GM15510 (cell line): Measurements from ENCODE around the gene FIBIN.

Experiments used
- POLR2A ChIP-seq: IDR thresholded peaks from 3 replicates; pipeline ENCODE4 v1.6.1; 2011; ENCODE audit warnings: borderline replicate concordance; ENCODE audit not compliant: insufficient read length; ENCODE audit errors: extremely low read depth

The FIBIN gene

GRCh38 chr11:26964339-26964738 is 29.6 kb upstream of the FIBIN start:
- TF ChIP-seq POLR2A, result no peak

DNA sequence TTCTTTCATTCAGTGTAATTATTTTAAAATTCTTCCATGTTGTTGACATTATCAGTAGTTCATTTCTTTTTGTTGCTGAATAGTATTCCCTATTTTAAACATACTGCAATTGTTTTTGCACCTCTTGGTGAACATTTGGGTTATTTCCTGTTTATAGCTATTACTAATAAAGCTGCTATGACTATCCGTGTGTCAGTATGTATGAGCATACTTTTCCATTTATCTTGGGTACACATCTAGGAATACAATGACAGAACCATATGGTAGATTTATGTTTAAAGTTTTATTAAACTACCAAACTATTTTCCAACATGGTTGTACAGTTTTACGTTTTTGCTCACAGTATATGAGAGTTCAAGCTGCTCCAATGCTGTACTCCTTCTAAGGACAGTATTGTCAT is 22.0 kb upstream of the FIBIN start:
- TF ChIP-seq POLR2A, result no peak

DNA sequence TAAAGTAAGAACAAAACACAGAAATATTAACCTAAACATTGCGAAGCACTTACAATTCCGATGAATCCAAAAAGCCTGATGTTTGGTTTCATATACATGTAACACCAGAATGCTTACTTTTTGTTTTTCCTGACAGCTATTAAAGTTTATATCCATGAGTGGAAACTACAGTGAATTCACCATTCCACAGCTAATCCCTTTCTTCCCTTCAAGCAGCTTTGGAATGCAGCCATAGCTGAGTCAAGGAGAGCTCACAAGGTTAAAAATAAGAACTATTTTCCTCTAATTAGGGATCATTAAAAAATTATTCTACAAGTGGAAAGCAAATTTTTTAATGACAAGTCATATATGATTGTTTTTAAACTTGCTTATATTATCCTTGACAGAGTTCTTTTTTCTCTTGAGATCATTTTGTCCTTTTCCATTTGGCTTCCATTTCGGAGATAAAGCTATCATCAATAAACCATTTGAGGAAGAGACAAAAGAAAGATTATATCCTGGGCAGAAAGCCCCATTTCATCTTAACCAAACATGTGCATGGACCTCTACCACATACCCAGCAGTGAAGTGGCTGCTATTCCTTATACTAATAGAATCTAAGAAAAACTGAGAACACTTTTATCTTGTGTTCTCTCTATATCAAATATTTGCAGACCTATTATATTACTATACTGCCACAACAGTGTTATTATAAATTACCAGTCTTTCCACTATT is 19.7 kb upstream of the FIBIN start:
- TF ChIP-seq POLR2A, result no peak

DNA sequence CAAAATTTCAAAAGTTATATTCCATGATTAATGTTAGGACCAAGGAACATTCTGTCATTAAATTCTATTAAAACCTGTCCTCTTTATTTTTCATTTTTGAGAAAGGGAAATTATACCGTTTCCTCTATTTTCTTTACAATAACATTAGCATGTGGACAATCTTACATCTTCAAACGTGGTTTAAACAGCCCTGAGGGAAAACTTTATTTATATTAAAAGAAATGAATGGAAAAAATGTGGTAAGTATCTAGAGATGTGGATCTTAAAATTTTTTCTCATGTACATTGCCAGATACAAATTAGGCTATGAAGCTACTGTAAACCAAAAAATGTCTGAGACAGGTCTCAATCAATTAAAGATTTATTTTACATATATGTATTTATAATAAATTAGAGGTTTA is 18.9 kb upstream of the FIBIN start:
- TF ChIP-seq POLR2A, result no peak

- no peak for TF ChIP-seq POLR2A
Observed at GRCh38 chr11:26976389-26976788, 17.5 kb upstream of the FIBIN start.

- no peak for TF ChIP-seq POLR2A
Observed at GRCh38 chr11:26983645-26984044, 10.3 kb upstream of the FIBIN start.

- no peak for TF ChIP-seq POLR2A
Observed at GRCh38 chr11:26985470-26985869, 8.4 kb upstream of the FIBIN start.

DNA sequence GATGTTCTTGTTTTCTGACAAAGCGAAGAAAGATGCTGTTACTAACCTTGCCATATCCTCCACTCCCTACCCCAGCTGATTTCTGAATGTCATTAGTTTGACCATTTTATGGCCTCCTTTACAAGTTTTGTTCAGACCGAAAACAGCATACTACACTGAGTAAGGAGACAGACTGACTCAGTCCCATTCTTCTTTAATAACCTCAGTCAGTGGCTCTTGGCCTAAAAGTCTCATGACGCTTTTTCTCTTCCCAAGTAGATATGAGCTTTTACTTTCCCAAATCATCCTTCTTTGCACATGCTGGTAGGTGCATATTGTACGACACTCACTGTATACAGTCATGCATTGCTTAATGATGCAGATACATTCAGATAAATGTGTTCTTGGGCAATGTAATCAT is 8.0 kb upstream of the FIBIN start:
- no peak for TF ChIP-seq POLR2A

DNA sequence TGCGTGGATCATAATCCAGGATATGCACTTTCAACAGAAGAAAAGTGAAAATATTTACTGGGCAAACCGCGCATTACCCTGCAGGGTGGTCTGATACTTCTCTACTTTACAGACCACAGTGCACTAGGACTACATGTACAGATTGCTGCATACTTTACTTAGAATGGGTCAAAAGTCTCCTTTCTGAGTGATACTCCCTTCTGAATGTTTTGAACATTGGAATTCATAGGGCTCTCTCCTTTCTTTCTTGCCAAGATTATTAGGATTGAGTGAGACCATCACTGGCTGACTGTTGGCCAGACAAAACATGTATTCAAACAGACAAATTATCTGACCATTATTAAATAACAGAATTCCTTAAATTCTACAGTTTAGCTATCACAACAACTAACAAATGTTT is 6.6 kb upstream of the FIBIN start:
- no peak for TF ChIP-seq POLR2A

- no peak for TF ChIP-seq POLR2A
Observed at GRCh38 chr11:26987731-26988130, 6.2 kb upstream of the FIBIN start.

GRCh38 chr11:26992031-26992541 is 1.8 kb upstream of the FIBIN start:
- TF ChIP-seq POLR2A, result no peak

DNA sequence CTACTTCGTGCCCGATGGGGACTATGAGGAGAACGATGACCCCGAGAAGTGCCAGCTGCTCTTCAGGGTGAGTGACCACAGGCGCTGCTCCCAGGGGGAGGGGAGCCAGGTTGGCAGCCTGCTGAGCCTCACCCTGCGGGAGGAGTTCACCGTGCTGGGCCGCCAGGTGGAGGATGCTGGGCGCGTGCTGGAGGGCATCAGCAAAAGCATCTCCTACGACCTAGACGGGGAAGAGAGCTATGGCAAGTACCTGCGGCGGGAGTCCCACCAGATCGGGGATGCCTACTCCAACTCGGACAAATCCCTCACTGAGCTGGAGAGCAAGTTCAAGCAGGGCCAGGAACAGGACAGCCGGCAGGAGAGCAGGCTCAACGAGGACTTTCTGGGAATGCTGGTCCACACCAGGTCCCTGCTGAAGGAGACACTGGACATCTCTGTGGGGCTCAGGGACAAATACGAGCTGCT is 751 bp downstream of the FIBIN start:
- no peak for TF ChIP-seq POLR2A

- TF ChIP-seq POLR2A, result no peak
Observed at GRCh38 chr11:26995701-26996460, 2.0 kb downstream of the FIBIN start.

GRCh38 chr11:26997378-26997777 is 3.5 kb downstream of the FIBIN start:
- no peak for TF ChIP-seq POLR2A

- no peak for TF ChIP-seq POLR2A
Observed at GRCh38 chr11:27002431-27002830, 8.5 kb downstream of the FIBIN start.

DNA sequence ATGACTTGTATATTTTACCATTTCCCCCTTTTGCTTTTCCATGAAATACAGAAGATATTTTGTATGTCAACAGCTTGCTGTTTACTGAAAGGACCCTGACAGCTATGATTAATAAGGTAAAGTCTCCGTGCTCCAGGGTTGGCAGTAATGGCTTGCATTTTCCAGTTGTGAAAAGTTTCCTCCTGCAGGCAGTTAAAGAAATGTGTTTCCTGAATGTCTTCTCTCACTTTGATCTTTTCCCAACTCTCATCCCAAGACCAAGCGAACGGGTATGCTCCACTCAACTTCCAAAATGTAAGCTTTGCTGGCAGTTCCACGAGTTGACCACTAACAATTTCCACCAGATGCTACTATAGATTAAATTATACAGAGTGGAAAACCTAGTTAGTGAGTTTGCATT is 8.9 kb downstream of the FIBIN start:
- no peak for TF ChIP-seq POLR2A
